NB4 (cell line): ENCODE data around the gene BPHL.

ENCODE experiments used
- MYC ChIP-seq: IDR thresholded peaks from 2 replicates; pipeline ENCODE4 v1.6.1; 2011; ENCODE audit warnings: low read depth, low read length
- POLR2A ChIP-seq: IDR thresholded peaks from 2 replicates; pipeline ENCODE4 v1.6.1; 2011; ENCODE audit warnings: mild to moderate bottlenecking; ENCODE audit not compliant: insufficient read length; ENCODE audit errors: extremely low read depth
- TF ChIP-seq, protein P1 (sequence below): IDR thresholded peaks from one replicate; pipeline ENCODE4 v1.5.1; 2012; ENCODE audit warnings: low read depth, low read length
- TF ChIP-seq, protein P2 (sequence below): IDR thresholded peaks from 2 replicates; pipeline ENCODE4 v1.6.1; 2011; ENCODE audit warnings: low read depth, low read length

DNA sequence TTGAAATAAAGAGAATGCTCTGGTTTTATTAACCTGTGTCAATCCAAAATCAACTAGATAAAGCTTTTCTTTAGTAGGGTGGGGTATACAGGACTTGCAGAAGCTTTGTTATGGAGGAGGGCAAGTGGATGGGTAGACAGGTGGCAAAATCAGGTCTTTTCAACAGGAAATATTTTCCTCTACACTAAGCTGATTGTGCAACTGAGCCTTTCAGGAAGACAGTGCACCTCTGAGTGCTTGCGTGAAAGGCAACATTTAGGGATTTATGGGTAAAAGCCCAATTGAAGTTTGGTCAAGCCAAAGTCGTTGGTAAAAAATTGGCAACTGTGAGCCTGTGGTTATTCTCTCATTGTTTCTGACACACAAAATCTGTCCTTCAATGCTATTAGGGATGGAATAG is 62.6 kb downstream of the BPHL start:
- TF ChIP-seq, protein P1, sequence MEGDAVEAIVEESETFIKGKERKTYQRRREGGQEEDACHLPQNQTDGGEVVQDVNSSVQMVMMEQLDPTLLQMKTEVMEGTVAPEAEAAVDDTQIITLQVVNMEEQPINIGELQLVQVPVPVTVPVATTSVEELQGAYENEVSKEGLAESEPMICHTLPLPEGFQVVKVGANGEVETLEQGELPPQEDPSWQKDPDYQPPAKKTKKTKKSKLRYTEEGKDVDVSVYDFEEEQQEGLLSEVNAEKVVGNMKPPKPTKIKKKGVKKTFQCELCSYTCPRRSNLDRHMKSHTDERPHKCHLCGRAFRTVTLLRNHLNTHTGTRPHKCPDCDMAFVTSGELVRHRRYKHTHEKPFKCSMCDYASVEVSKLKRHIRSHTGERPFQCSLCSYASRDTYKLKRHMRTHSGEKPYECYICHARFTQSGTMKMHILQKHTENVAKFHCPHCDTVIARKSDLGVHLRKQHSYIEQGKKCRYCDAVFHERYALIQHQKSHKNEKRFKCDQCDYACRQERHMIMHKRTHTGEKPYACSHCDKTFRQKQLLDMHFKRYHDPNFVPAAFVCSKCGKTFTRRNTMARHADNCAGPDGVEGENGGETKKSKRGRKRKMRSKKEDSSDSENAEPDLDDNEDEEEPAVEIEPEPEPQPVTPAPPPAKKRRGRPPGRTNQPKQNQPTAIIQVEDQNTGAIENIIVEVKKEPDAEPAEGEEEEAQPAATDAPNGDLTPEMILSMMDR, result no peak
- TF ChIP-seq, protein P2, sequence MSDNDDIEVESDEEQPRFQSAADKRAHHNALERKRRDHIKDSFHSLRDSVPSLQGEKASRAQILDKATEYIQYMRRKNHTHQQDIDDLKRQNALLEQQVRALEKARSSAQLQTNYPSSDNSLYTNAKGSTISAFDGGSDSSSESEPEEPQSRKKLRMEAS, result no peak
- no peak for TF ChIP-seq POLR2A
- no peak for TF ChIP-seq MYC
